ENCODE measurements around the gene NKG7. TPM values are rescaled to one million over a fixed set of nuclear protein-coding genes. Genes with fewer than 3 reads are reported as not detected.
A peak's percentile ranks its signal among the peaks of the same experiment; 100 is the strongest.

Gene NKG7
- total and polyA plus RNA-seq, 2 of the 13 experiments (the other 11 are each of a cell fraction or from before 2014, with no cell fraction given), result 0.40 TPM; not detected in 1

DNA sequence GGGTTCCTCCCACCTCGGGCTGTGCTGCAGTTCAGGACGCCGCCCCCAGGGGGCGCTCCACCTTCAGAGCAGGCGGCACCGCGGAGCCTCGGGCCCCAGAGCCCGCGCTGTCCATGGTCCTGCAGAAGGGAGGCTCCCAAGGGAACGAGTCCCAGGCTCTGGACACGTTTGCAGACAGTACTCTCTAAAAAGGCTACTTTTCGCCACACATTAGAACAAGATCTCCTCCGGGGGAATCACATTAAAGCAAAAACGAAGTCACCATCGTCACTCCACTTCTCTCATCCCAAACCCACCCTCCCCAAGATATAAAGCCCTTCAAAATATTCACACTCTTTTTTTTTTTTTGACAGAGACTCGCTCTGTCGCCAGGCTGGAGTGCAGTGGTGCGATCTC, 49.6 kb upstream of the NKG7 start (continued):
- peak; percentile 99 for TF ChIP-seq JARID2 (CRISPR knock-in tag; IDR thresholded peaks at IDR 0.05; ENCODE audit: insufficient replicate concordance)
- peak; percentile 78; the same call in 1 of the 2 replicates for TF ChIP-seq TOE1 (CRISPR knock-in tag; IDR thresholded peaks at IDR 0.05)
- peak; percentile 77 for TF ChIP-seq GABPB1 (CRISPR knock-in tag; IDR thresholded peaks at IDR 0.05)
- TF ChIP-seq ZNF567 (CRISPR knock-in tag; IDR thresholded peaks at IDR 0.05; ENCODE audit: borderline replicate concordance), result no peak
- TF ChIP-seq ZSCAN30 (CRISPR knock-in tag; IDR thresholded peaks at IDR 0.05), result 0 out of 2 replicates have a peak, but pooled peaks have one; percentile 88
- peak; percentile 99 for TF ChIP-seq ZBTB49 (CRISPR knock-in tag; IDR thresholded peaks at IDR 0.05; ENCODE audit: borderline replicate concordance)
- peak; percentile 37; the same call in 1 of the 2 replicates for TF ChIP-seq ZNF652 (CRISPR knock-in tag; IDR thresholded peaks at IDR 0.05; ENCODE audit: borderline replicate concordance, low read depth)
- TF ChIP-seq ATF1 (CRISPR knock-in tag; IDR thresholded peaks at IDR 0.05), result no peak
- peak; percentile 57; the same call in 1 of the 2 replicates for TF ChIP-seq RFX3 (CRISPR knock-in tag; IDR thresholded peaks at IDR 0.05)
- no peak for TF ChIP-seq RBFOX2 (IDR thresholded peaks at IDR 0.05; ENCODE audit: low read depth, low read length)
- TF ChIP-seq MLX (CRISPR knock-in tag; IDR thresholded peaks at IDR 0.05), result peak; percentile 69; the same call in 1 of the 2 replicates
- TF ChIP-seq ZNF574 (CRISPR knock-in tag; IDR thresholded peaks at IDR 0.05), result peak; percentile 89
- TF ChIP-seq MBD4 (IDR thresholded peaks at IDR 0.05; ENCODE audit: borderline replicate concordance, low read length), result no peak
- TF ChIP-seq, protein P1, sequence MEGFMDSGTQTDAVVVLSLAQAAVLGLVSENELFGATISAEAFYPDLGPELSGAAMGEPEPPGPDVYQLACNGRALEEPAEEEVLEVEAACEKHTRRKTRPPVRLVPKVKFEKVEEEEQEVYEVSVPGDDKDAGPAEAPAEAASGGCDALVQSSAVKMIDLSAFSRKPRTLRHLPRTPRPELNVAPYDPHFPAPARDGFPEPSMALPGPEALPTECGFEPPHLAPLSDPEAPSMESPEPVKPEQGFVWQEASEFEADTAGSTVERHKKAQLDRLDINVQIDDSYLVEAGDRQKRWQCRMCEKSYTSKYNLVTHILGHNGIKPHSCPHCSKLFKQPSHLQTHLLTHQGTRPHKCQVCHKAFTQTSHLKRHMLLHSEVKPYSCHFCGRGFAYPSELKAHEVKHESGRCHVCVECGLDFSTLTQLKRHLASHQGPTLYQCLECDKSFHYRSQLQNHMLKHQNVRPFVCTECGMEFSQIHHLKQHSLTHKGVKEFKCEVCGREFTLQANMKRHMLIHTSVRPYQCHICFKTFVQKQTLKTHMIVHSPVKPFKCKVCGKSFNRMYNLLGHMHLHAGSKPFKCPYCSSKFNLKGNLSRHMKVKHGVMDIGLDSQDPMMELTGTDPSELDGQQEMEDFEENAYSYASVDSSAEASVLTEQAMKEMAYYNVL (CRISPR knock-in tag; IDR thresholded peaks at IDR 0.05; ENCODE audit: borderline replicate concordance), result peak; percentile 64; the same call in 1 of the 2 replicates
- peak; percentile 49; the same call in 1 of the 2 replicates for TF ChIP-seq ZBTB37 (CRISPR knock-in tag; IDR thresholded peaks at IDR 0.05)
- peak; percentile 95 for TF ChIP-seq ZNF335 (CRISPR knock-in tag; IDR thresholded peaks at IDR 0.05)
- peak; percentile 98 for TF ChIP-seq KLF15 (CRISPR knock-in tag; IDR thresholded peaks at IDR 0.05; ENCODE audit: borderline replicate concordance)
- TF ChIP-seq RNF2 (conservative IDR thresholded peaks at IDR 0.05; ENCODE audit: low read depth), result no peak
- no peak for TF ChIP-seq SNRNP70 (IDR thresholded peaks at IDR 0.05; ENCODE audit: low read depth, low read length)
- peak; percentile 98 for TF ChIP-seq ISX (CRISPR knock-in tag; conservative IDR thresholded peaks at IDR 0.05)
- TF ChIP-seq NFE2L2 (IDR thresholded peaks at IDR 0.05; ENCODE audit: low read length), result no peak

All from HepG2 (cell line).